ENCODE data around the gene MCM7. TPM values are rescaled to one million over a fixed set of nuclear protein-coding genes. Genes with fewer than 3 reads are reported as not detected.

Gene MCM7
- total and polyA plus RNA-seq, 10 of the 15 experiments (the other 5 are each of a cell fraction or from before 2014, with no cell fraction given) = 183 to 383 (median 244) TPM

GRCh38 chr7:100122568-100122967 lies 21.4 kb upstream of the MCM7 start:
- no peak overlapping the region for H3K27ac ChIP-seq (ENCODE audit: control insufficient read depth, insufficient read depth)
- in situ Hi-C loops (cut with MboI) = no loop called here
- FAIRE-seq = no peak

More at GRCh38 chr7:100122568-100122967, 21.4 kb upstream of the MCM7 start:
- Histone ChIP-seq H3K4me3 (no peak overlapping the region), H3K9ac (ENCODE audit: control insufficient read depth, insufficient read depth, low read length) (no peak overlapping the region), H3K9me3 (replicated peaks; ENCODE audit: control insufficient read depth, insufficient read depth, low read length) (no peaks in the 10 kb centered on the region), H3K4me1 (ENCODE audit: control insufficient read depth, insufficient read depth, low read length) (peaks cover 12% of the 10 kb centered on the region), H3K4me2 (ENCODE audit: control insufficient read depth, insufficient read depth) (no peak overlapping the region), H4K20me1 (ENCODE audit: control insufficient read depth, insufficient read depth) (no peaks in the 10 kb centered on the region), H2AFZ (ENCODE audit: control insufficient read depth, low read depth, low read length) (no peak overlapping the region), H3K27me3 (replicated peaks in 1 of 2; ENCODE audit: control insufficient read depth in 2 of 2, insufficient read depth in 2 of 2, low read length in 1 of 2) (no peaks in the 10 kb centered on the region), H3K36me3 (ENCODE audit: control insufficient read depth in 2 of 2, insufficient read depth in 2 of 2, low read length in 1 of 2) (no peaks in the 10 kb centered on the region; a peak in 1 of 4 replicates), H3K79me2 (ENCODE audit: control insufficient read depth, insufficient read depth, low read length) (peaks cover 17% of the 10 kb centered on the region)
- BruUV-seq (replicated peaks) = no TSS peak
- SMC1A ChIA-PET (ENCODE audit: uncharacterized antibody, unreplicated experiment) = interaction anchor here (0.9 to 1.3 kb wide), 2 partner anchors 21 to 85 kb away, joined by 3 read pairs; no protein-coding TSS in a partner anchor
- RAD21 ChIA-PET (ENCODE audit: unreplicated experiment) = no interaction called here
- intact Hi-C loops (cut with micrococcal nuclease; ENCODE audit: unreplicated experiment) = no loop called here
- ATAC-seq (no peak), DNase-seq (ENCODE audit: low read depth, low spot score) (no peak)
- POLR2A ChIA-PET = interaction anchor here (0.5 to 0.8 kb wide), 2 partner anchors 127 to 373 kb away, joined by 3 to 6 read pairs; no protein-coding TSS in a partner anchor
- 100% methylated on average over 1 of the region's 1 CpG for WGBS (ENCODE audit: insufficient coverage, insufficient replicate concordance, low lambda C conversion rate, missing lambda C conversion rate)
- CTCF ChIA-PET = interaction anchor here (0.6 kb wide), 1 partner anchor 59 kb away, joined by 3 read pairs; no protein-coding TSS in a partner anchor
- TF ChIP-seq CUX1 (IDR thresholded peaks at IDR 0.05; ENCODE audit: insufficient replicate concordance, low read depth, low read length) = no peak
- no peak for TF ChIP-seq MTA2 (IDR thresholded peaks at IDR 0.05; ENCODE audit: low read depth)
- TF ChIP-seq GABPA (IDR thresholded peaks at IDR 0.05; ENCODE audit: low read depth) = no peak
- TF ChIP-seq DPF2 (IDR thresholded peaks at IDR 0.05) = no peak
- TF ChIP-seq STAT3 (IDR thresholded peaks at IDR 0.05; ENCODE audit: low read depth, low read length) = no peak
- no peak for TF ChIP-seq POLR2AphosphoS5 (IDR thresholded peaks at IDR 0.05; ENCODE audit: low read length)
